UCSD-AML1 (cell line): ENCODE measurements around the gene BAX.

Experiments used
- DNase-seq: peaks from one replicate; lab custom pipeline; 2025; ENCODE audit not compliant: unreplicated experiment; lab: John Stamatoyannopoulos, UW

Gene BAX

GRCh38 chr19:48961673-48962028 lies 7.0 kb downstream of the BAX start:
- no peak for DNase-seq

GRCh38 chr19:48962029-48962848 lies 7.6 kb downstream of the BAX start:
- DNase-seq = peak; percentile 78

- no peak for DNase-seq
These were observed 8.1 kb downstream of the BAX start for GRCh38 chr19:48962849-48963165.

- peak; percentile 72 for DNase-seq
These were observed 8.9 kb downstream of the BAX start for GRCh38 chr19:48963371-48964204.

GRCh38 chr19:48964205-48965039 lies 9.7 kb downstream of the BAX start:
- DNase-seq = no peak

GRCh38 chr19:48965040-48965805 lies 10.5 kb downstream of the BAX start, which contains the start of gene FTL:
FTL (plus strand) TSS chr19:48965309; CDS start chr19:48965508, 199 bp downstream.
- DNase-seq = peak; percentile 97

GRCh38 chr19:48965806-48966540 lies 11.3 kb downstream of the BAX start:
- DNase-seq = peak; percentile 82

GRCh38 chr19:48966541-48967345 lies 12.1 kb downstream of the BAX start:
- peak; percentile 22 for DNase-seq

GRCh38 chr19:48967346-48968178 lies 12.9 kb downstream of the BAX start:
- DNase-seq = peak; percentile 40

- no peak for DNase-seq
These were observed 13.5 kb downstream of the BAX start for GRCh38 chr19:48968179-48968661.

- DNase-seq = no peak
These were observed 14.1 kb downstream of the BAX start for GRCh38 chr19:48968813-48969218.

GRCh38 chr19:48969276-48970138 lies 14.8 kb downstream of the BAX start:
- peak; percentile 14 for DNase-seq

GRCh38 chr19:48970139-48970766 lies 15.6 kb downstream of the BAX start:
- DNase-seq = no peak

- peak; percentile 82 for DNase-seq
These were observed 16.3 kb downstream of the BAX start for GRCh38 chr19:48970923-48971395.

GRCh38 chr19:48975947-48976847 lies 21.5 kb downstream of the BAX start:
- peak; percentile 22 for DNase-seq
